ENCODE measurements around the gene POLQ. TPM values are rescaled to one million over a fixed set of nuclear protein-coding genes. Genes with fewer than 3 reads are reported as not detected.

The POLQ gene
- total and polyA plus RNA-seq, 2 donors (not counting 3 experiments of a cell fraction or from before 2014, with no cell fraction given) = 1.8 to 10.8 TPM

GRCh38 chr3:121418182-121418581, 127.6 kb downstream of the POLQ start:
- dilution Hi-C loops (cut with MboI; ENCODE audit: extremely low pct_ligation_motif_present, low sequenced_read_pairs) (no loop called here), intact Hi-C loops (cut with micrococcal nuclease) (no loop called here)
- Histone ChIP-seq H3K4me2 (ENCODE audit: insufficient read depth, low read length) (no peak overlapping the region), H3K4me1 (ENCODE audit: control insufficient read depth, extremely low read depth, insufficient read depth, low read length) (no peaks in the 10 kb centered on the region), H3K9ac (replicated peaks; ENCODE audit: extremely low read depth, insufficient read depth, low read length) (no peak overlapping the region), H3K9me1 (replicated peaks; ENCODE audit: control insufficient read depth, extremely low read depth, insufficient read depth, low read length) (no peaks in the 10 kb centered on the region), H4K20me1 (replicated peaks; ENCODE audit: control insufficient read depth, extremely low read depth, insufficient read depth, low read length) (no peaks in the 10 kb centered on the region), H2AFZ (ENCODE audit: low read depth, low read length) (no peak overlapping the region), H3K9me3 (replicated peaks; ENCODE audit: control insufficient read depth, insufficient read depth, low read length) (no peaks in the 10 kb centered on the region), H3K4me3 (replicated peaks in 1 of 3; ENCODE audit: insufficient read depth in 1 of 3, low read depth in 1 of 3, low read length in 3 of 3) (no peak overlapping the region), H3K36me3 (ENCODE audit: control insufficient read depth in 2 of 2, extremely low read depth in 1 of 2, insufficient read depth in 2 of 2, low read length in 2 of 2) (no peaks in the 10 kb centered on the region), H3K27ac (ENCODE audit: insufficient read depth, low read depth, low read length) (no peak overlapping the region), H3K79me2 (ENCODE audit: control insufficient read depth, insufficient read depth, low read length) (no peaks in the 10 kb centered on the region), H3K27me3 (ENCODE audit: control insufficient read depth in 2 of 2, insufficient read depth in 2 of 2, low read length in 2 of 2) (no peaks in the 10 kb centered on the region)
- no peak for DNase-seq (ENCODE audit: low read depth, low spot score)
- no peak for FAIRE-seq
- no TSS peak for BruUV-seq (replicated peaks)
- CTCF ChIA-PET = interaction anchor here (1.7 kb wide), 1 partner anchor 14 kb away, joined by 5 read pairs; no protein-coding TSS in a partner anchor
- POLR2A ChIA-PET = no interaction called here
- TF ChIP-seq FOS (IDR thresholded peaks at IDR 0.05; ENCODE audit: borderline replicate concordance, insufficient read depth, low read length) (no peak), JUN (IDR thresholded peaks at IDR 0.05; ENCODE audit: borderline replicate concordance, insufficient read depth, insufficient read length, low read depth) (no peak), EZH2 (IDR thresholded peaks at IDR 0.05; ENCODE audit: borderline replicate concordance, low read depth, low read length, severe bottlenecking) (no peak), GATA2 (IDR thresholded peaks at IDR 0.05; ENCODE audit: insufficient read depth, insufficient read length, low read depth, low read length) (no peak), MYC (IDR thresholded peaks at IDR 0.05; ENCODE audit: low read depth, low read length) (no peak), POLR2AphosphoS5 (IDR thresholded peaks at IDR 0.05; ENCODE audit: insufficient read depth, low read depth, low read length) (no peak), POLR2A (IDR thresholded peaks at IDR 0.05; ENCODE audit: low read depth, low read length) (no peak)
- TF ChIP-seq, protein P1, sequence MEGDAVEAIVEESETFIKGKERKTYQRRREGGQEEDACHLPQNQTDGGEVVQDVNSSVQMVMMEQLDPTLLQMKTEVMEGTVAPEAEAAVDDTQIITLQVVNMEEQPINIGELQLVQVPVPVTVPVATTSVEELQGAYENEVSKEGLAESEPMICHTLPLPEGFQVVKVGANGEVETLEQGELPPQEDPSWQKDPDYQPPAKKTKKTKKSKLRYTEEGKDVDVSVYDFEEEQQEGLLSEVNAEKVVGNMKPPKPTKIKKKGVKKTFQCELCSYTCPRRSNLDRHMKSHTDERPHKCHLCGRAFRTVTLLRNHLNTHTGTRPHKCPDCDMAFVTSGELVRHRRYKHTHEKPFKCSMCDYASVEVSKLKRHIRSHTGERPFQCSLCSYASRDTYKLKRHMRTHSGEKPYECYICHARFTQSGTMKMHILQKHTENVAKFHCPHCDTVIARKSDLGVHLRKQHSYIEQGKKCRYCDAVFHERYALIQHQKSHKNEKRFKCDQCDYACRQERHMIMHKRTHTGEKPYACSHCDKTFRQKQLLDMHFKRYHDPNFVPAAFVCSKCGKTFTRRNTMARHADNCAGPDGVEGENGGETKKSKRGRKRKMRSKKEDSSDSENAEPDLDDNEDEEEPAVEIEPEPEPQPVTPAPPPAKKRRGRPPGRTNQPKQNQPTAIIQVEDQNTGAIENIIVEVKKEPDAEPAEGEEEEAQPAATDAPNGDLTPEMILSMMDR (IDR thresholded peaks at IDR 0.05; ENCODE audit: extremely low read depth in 1 of 2, insufficient read depth in 1 of 2, low read depth in 1 of 2, low read length in 2 of 2) = no peak
- TF ChIP-seq, protein P2, sequence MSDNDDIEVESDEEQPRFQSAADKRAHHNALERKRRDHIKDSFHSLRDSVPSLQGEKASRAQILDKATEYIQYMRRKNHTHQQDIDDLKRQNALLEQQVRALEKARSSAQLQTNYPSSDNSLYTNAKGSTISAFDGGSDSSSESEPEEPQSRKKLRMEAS (IDR thresholded peaks at IDR 0.05; ENCODE audit: insufficient read depth, insufficient read length) = no peak

All from endothelial cell of umbilical vein (primary cell).